ENCODE results near the gene TTC39C.
"Not testable (repeated sequence)": the region's sequence is repeated elsewhere in the genome, so short reads cannot be mapped to it uniquely, and the experiment has no call there.

The TTC39C gene

GRCh38 chr18:24054130-24054529 lies 39.6 kb downstream of the TTC39C start:
- no peak for DNase-seq (ENCODE audit: low read depth)

DNA sequence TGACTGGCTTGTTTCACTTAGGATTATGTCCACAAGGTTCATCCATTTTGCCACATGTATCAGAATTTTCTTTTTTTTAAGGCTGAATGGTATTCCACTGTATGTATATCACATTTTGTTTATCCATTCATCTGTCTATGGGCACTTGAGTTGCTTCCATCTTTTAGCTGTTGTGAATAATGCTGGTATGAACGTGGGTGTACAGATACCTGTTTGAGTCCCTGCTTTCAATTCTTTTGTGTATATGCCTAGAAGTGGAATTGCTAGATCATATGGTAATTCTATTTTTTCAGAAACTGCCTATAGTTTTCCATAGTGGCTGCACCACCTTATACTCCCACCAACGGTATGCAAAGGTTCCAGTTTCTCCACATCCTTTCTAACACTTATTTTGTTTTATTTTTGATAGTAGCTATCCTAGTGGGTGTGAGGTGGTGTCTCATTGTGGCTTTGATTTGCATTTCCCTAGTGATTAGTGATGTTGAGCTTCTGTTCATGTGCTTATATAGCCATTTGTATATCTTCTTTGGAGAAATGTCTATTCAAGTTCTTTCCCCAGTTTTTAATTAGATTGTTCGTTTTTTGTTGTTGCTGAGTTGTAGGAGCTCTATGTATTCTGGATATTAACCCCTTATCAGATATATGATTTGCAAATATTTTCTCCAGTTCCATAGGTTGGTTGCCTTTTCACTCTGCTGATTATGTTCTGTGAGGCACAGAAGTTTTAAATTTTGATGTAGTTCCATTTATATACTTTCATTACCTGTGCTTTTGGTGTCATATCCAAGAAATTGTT lies 40.7 kb downstream of the TTC39C start:
- no peak for DNase-seq (ENCODE audit: low read depth)

- DNase-seq (ENCODE audit: low read depth): peak; percentile 31
Measured at GRCh38 chr18:24055878-24056277, 41.3 kb downstream of the TTC39C start.

DNA sequence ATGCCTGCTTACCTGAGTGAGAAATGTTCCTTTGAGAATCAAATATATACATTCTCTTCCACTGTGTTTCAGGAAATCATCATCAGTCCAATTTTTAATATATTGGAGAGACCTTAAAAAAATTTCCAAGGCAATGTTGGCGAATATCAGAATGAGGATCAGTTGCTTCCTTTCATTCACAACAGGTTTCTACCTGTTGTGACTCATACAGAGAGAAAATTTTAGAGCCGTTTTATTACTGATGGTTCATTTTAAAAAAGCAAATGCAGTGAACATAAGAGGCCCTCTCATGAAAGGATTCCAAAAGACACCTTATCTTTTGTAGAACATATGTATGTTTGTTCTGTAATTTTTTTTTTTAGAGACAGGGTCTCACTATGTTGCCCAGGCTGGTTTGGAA lies 42.0 kb downstream of the TTC39C start:
- DNase-seq (ENCODE audit: low read depth): no peak

- DNase-seq (ENCODE audit: low read depth): no peak
Measured at GRCh38 chr18:24057804-24058203, 43.2 kb downstream of the TTC39C start.

DNA sequence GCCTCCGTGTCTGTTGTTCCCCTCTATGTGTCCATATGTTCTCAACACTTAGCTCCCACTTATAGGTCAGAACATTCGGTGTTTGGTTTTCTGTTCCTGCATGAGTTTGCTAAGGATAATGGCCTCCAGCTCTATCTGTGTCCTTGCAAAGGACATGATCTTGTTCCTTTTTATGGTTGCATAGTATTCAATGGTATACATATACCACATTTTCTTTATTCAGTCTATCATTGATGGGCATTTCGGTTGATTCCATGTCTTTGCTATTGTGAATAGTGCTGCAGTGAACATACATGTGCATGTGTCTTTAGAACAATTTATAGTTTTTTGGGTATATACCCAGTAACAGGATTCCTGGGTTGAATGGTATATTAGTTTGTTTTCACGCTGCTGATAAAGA lies 44.8 kb downstream of the TTC39C start:
- DNase-seq (ENCODE audit: low read depth): not testable (repeated sequence)

DNA sequence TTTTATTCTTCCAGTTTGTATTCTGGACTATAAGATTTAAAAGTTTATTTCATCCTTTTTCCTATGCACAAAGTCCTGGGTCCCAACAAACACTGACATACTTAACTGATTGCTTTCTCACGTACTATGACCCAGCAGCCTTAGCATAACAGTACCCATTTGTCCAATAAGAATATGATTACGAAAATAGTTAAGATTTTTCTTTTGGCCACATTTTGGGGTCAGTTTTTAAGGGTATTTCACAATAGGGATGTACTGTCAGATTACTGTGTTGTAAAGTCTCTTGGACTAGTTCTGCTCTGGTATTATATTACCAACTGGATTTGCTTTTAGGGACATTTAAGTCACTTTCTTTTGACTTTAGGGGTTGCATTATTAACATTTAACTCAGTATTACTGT lies 46.1 kb downstream of the TTC39C start:
- DNase-seq (ENCODE audit: low read depth): peak; percentile 43

DNA sequence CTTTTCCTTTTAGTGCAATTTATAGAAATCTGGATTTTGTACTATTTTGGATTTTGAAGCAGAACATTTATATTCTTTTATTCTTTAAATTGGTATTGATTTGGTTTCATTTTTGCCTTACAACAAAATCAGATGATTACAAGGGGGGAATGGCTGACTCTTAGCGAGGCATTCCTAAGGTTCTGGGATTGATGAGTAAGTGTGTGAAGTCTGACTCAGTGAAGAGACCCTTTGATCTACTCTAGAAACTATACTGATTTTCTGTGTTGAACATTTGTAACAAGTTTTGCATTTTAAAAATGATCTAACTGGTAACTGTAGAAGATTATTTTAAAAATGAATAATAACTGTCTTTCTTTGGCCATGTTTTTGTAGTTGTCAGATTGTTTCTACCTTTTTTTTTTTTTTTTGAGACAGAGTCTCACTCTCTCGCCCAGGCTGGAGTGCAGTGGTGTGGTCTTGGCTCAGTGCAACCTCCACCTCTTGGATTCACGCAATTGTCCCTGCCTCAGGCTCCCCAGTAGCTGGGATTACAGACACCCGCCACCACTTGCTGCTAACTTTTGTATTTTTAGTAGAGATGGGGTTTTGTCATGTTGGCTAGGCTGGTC lies 48.7 kb downstream of the TTC39C start:
- peak; percentile 61 for DNase-seq (ENCODE audit: low read depth)

DNA sequence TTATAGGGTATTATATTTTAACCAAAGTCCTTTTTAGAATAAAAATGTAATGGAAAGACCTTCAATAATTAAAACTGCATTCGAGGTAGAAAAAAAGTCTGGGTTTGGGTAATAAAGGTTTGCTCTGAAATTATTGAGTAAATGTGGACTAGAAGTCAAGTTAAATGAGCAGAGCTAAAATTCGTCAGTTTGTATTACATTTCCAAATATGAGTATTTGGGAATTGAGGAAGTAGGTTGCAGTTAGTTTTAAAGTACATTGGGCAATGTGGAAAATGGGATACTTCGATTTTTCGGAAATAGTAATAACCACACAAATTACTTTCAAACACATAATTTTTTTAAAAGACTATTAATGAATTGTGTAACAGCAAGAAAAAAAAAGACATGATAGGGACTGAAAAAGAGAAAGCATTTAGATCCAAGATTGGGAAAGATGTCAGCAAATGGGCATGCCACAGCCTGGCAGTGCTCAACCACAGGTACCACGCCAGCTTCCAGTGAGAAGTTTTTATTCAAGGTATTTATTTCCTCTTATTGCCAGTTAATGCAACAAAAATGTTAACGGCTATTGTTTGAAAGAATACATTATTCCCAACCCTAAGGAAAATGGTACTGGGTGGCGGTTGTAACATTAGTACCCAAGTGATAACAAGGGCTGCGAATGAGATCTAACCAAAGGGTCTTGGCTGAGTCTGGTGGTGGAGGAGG lies 50.0 kb downstream of the TTC39C start:
- no peak for DNase-seq (ENCODE audit: low read depth)

DNA sequence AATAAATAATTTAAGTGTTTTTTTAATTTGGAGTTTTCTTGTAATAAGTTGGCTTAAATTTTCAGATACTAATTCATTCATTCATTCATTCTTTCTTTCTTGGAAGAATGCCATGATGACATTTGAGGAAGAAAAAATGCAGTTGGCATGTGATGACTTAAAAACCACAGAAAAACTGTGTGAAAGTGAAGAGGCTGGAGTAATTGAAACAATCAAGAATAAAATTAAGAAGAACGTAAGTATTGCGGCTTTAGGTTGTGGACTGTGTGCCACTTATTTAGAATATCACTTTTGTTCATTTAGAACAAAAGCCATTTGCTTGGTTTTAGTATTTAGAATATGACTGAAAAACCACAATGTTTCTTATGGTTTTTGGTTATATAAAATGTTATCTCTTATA lies 51.4 kb downstream of the TTC39C start:
- peak; percentile 33 for DNase-seq (ENCODE audit: low read depth)

DNA sequence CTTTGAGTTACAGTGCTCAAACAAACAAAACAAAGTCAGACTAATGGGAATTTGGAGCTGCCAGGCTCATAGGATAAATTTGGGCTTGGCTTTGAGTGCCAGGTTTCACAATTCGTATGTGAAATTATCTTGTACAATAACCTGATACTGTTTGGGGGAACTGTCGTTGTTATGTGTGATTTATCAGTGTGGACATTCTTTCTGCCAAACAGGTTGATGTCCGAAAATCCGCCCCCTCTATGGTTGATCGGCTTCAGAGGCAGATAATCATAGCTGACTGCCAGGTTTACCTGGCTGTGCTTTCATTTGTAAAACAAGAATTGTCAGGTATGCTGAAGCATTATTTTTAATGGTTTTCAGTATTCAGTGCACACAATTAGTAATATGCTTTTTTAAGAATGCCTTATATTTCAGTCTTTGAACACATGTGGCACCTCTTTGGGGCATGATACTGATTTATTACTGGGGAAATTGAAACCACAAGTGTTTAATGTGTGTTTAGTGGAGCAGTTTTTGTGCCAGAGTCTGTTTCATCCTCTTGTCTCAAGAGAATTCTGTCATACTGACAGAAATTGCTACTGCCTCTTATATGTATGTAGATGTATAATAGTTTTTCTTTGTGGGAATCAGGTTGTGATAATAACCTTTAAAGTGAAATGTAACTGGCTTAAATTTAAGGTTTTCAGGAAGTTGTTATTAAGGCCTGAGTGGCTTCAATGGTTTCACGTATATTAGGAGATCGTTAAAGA lies 54.6 kb downstream of the TTC39C start:
- DNase-seq (ENCODE audit: low read depth): no peak

DNA sequence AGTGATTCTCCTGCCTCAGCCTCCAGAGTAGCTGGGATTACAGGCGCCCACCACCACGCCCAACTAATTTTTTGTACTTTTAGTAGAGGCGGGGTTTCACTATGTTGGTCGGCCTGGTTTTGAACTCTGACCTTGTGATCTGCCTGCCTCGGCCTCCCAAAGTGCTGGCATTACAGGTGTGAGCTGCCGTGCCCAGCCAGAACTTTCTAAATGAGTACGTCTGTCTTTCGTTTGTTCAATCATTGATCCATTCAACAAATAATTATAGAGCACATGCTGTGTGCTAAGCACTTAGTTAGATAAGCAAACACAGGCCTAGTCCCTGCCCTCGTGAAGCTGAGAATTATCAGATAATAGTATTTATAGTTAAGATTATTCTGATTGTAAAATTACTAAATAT lies 56.5 kb downstream of the TTC39C start:
- no peak for DNase-seq (ENCODE audit: low read depth)

DNA sequence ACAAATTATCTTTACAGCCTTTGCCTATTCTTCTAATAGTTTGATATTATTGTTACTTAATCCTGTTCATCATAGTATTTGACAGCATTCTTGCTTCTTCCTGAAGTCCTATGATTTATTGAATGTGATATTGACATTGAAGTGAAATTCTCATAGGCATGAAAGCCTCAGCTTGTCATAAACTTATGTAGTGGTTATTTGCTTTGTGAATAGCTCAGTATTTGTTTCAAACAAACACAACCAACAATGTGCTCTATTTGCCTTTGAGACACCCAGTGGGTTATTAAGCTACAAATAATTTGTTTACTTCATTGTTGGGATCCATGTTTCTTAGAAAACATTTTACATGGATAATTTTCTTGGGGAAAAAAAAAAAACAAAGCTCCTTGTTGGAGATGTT lies 57.2 kb downstream of the TTC39C start:
- no peak for DNase-seq (ENCODE audit: low read depth)

DNA sequence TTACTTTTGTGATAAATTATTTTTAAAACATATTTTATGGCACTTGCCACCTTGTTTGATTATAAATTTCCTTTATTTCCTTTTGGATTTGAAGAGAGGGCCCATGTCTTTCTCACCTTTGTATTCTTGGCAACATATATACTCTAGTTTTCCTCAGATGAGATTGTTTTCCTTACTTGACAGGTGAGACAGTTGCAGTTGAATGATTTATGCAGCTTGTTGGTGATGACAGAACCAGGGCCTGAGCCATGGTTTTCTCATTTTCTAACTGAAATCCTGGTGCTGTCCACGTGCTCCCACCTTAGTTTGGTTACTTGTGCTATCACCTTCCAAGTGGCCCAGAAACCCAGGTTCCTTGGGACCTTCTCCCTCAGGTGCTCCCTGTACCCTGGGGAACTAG lies 58.2 kb downstream of the TTC39C start:
- no peak for DNase-seq (ENCODE audit: low read depth)

DNA sequence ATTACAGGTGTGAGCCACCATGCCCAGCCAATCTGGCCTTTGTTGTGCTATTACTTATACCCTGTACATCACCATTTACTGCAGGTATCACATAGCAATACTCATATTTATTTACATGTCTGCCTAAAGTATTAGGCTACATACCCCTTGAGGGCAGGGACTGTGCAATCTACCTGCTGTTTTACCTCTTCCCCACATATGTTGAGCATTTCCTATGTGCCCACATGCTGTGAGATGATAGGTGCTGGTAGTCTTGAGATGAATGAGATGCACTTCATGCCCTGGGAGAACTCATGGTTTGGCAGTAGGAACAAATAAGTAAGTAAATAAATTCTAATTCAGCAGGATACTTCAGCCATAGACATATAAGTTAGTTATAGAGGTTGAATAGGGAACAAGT lies 59.2 kb downstream of the TTC39C start:
- no peak for DNase-seq (ENCODE audit: low read depth)

GRCh38 chr18:24074757-24075156 lies 60.2 kb downstream of the TTC39C start:
- DNase-seq (ENCODE audit: low read depth): not testable (repeated sequence)

DNA sequence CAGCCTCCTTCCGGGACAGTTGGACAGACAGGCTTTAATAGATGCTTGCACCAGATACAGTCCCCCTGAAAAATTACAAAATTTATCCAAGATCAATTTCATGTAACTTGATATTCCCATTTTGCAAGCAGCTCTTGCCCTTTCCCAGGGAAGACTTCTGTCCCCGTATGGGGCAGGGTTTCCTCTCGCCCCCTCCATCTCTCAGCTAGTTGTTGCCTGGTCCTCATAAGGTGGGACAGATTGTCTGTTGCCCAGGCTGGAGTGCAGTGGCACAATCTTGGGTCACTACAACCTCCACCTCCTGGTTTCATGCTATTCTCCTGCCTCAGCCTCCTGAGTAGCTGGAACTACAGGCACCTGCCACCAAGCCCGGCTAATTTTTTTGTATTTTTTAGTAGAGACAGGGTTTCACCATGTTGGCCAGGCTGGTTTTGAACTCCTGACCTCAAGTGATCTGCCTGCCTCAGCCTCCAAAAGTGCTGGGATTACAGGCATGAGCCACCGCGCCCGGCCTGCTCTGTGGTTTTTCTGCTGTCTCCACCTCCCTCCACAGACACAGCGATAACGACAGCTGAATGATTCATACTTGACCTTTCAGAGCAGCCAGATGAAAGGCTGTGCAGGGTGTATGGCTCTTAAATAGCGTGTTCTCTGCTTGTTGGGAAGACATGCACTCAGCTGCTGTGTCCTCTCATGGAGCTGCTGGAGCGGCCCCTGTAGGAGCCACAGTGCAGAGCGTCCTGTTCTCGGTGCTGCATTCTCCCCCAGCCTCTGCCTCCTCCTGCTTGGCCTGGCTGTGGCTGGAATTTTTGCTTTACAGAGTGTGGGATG lies 61.4 kb downstream of the TTC39C start:
- DNase-seq (ENCODE audit: low read depth): peak; percentile 99

DNA sequence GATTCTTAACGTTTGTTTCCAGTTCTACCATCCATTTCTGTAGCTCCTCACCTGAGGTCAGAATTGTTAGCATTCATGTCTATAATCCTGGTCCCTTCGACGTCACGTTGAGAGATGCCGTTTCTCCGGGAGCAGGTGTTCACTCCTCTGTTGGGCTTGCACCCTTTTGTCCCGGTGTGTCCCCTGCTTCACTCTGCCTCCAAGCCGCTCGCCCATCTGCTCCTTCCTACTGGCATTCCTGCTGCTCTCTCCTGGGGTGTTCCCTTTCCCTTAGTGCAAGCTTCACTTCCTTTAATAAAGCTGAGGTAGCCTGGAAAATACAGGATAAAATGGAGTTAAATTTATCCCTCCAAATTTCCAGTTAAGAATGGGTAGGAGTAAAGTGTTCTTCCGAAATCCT lies 62.4 kb downstream of the TTC39C start:
- no peak for DNase-seq (ENCODE audit: low read depth)

DNA sequence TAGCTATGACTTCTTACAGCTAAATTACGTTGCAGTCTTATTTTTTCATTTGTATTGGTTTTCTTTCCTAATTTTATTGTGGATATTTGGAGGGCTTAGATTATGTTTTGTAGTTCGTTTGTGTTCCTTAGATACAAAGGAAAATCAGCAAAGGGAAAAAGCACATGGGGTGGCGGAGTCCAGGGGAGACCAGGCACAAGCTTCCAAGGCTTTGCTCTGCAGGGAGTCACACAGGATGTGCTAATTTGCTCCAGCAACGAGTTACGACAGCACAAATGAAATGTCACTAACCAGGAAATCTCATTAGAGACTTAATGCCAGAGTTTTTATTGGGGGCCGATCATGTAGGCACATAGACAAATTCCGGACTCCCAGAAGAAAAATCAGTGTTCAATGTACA lies 63.8 kb downstream of the TTC39C start:
- DNase-seq (ENCODE audit: low read depth): no peak

DNA sequence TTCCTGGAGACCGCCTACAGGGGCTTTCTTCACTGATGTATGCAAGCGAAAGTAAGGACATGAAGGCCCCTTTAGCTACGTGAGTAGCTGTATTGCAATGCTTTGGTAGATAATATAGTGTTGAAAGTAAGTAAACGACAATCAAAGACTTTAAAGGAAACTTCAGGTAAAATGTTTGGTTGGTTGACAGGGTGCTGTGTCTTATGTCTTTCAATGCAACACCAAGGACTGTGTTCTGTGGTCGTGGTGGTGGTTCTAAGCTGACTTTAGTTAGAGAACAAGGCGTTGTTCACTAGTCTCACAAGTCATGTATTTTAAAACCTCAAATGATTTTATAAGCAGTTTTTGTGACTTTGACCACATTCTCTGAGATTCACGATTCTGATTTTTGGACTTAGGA lies 66.3 kb downstream of the TTC39C start:
- DNase-seq (ENCODE audit: low read depth): no peak

GRCh38 chr18:24083550-24083949 lies 69.0 kb downstream of the TTC39C start:
- DNase-seq (ENCODE audit: low read depth): no peak

DNA sequence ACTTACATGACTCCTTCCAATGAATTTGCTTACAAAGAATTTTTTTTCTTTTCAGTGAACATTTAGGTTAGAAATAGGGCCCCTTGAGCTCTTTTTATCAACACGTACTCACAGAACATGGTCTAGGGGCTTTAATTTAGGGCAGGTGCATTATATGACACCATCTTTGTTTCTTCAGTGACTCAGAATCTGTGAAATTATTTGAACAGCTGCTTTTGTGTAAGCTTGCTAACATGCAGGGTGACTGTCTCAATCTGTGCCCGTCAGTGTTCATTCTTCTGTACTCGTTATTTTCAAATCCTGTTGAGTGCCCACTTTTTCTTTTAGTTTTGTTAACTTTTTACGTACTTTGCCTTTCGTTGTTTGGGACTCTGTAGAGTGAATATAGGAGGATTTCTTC lies 71.5 kb downstream of the TTC39C start:
- DNase-seq (ENCODE audit: low read depth): no peak

Data from EH (cell line).